ENCODE results near the gene WDR37.

GRCh38 chr10:1070919-1071318 lies 14.7 kb downstream of the WDR37 start:
- TF ChIP-seq CTCF (IDR thresholded peaks at IDR 0.05) (no peak), EZH2 (IDR thresholded peaks at IDR 0.05; ENCODE audit: borderline replicate concordance, insufficient read depth, low read depth, low read length, poor library complexity, severe bottlenecking) (no peak)

Measured in B cell (primary cell).